Ishikawa (cell line): ENCODE results near the gene PRDX2.

Experiments
- CEBPB ChIP-seq: IDR thresholded peaks from 2 replicates; pipeline ENCODE4 v1.6.1; 2012
- CREB1 ChIP-seq: IDR thresholded peaks from 2 replicates; pipeline ENCODE4 v1.6.1; 2012; ENCODE audit warnings: low read depth
- EGR1 ChIP-seq: IDR thresholded peaks from 2 replicates; pipeline ENCODE4 v1.6.1; 2012
- EP300 ChIP-seq: IDR thresholded peaks from 2 replicates; pipeline ENCODE4 v1.6.1; 2012; ENCODE audit warnings: borderline replicate concordance
- FOXM1 ChIP-seq: IDR thresholded peaks from 2 replicates; pipeline ENCODE4 v1.6.1; 2012; ENCODE audit warnings: low read depth, borderline replicate concordance
- NFIC ChIP-seq: IDR thresholded peaks from 2 replicates; pipeline ENCODE4 v1.6.1; 2012
- RAD21 ChIP-seq: IDR thresholded peaks from 2 replicates; pipeline ENCODE4 v1.6.1; 2012; ENCODE audit warnings: low read depth
- TAF1 ChIP-seq: IDR thresholded peaks from 2 replicates; pipeline ENCODE4 v1.6.1; 2012; ENCODE audit warnings: low read depth, mild to moderate bottlenecking
- TCF12 ChIP-seq: IDR thresholded peaks from 2 replicates; pipeline ENCODE4 v1.6.1; 2012; ENCODE audit warnings: low read depth
- TEAD4 ChIP-seq: IDR thresholded peaks from 2 replicates; pipeline ENCODE4 v1.6.1; 2012
- YY1 ChIP-seq: IDR thresholded peaks from 2 replicates; pipeline ENCODE4 v1.6.1; 2012; ENCODE audit warnings: low read depth
- ZBTB7A ChIP-seq: IDR thresholded peaks from 2 replicates; pipeline ENCODE4 v1.6.1; 2012; ENCODE audit warnings: low read depth
- TF ChIP-seq, protein P1 (sequence below): IDR thresholded peaks from 2 replicates; pipeline ENCODE4 v1.6.1; 2012; ENCODE audit warnings: low read depth, mild to moderate bottlenecking
- TF ChIP-seq, protein P2 (sequence below): IDR thresholded peaks from 2 replicates; pipeline ENCODE4 v1.6.1; 2012
- TF ChIP-seq, protein P3 (sequence below): IDR thresholded peaks from 2 replicates; pipeline ENCODE4 v1.6.1; 2012

PRDX2 gene

DNA sequence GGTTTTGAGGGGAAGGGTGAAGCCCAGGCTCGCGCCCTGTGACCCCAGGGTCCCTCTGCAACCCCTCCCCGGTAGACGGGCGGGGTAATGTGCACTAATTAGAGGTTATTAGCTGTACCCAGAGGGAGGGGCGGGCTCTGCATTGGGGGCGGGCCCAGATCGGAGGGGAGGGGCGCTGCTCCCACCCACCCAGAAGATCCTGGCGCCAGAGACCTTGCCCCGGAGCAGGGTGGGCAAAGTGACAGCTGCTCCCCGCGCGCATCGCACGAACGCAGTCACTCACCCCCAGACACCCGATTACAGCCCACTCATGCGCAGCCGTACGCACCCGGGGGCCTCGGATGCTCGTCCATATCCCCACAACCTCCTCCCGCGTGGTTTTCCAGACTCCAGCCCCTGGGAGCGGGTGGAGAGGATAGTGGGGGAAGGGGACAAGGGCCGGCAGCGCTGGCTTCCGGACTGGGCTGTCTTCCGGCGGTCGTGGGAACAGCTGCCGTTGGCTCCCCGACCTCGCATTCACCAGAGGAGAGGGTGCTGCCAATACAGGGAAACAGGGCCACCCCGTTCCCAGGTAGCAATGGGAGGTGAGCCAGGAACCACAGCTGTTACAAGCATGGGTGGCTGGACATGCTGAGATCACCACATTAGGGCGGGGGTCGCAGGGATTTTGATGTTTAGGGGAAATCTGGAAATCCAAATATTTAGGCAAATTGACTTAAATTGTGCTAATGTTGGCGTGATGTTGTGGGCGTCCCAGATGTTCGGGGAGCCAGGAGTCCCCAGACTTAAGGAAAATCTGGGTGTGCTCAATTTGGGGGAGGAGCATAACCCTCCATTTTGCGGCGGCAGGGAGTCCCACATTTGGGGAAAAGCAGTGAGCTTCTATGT lies 23.3 kb downstream of the PRDX2 start:
- TF ChIP-seq EGR1 (no peak), TAF1 (0 out of 2 replicates have a peak, but pooled peaks have one; percentile 43), RAD21 (no peak; the same call in 1 of the 2 replicates), CREB1 (no peak), TCF12 (peak; percentile 70), TEAD4 (0 out of 2 replicates have a peak, but pooled peaks have one; percentile 24), ZBTB7A (no peak; the same call in 1 of the 2 replicates), EP300 (0 out of 2 replicates have a peak, but pooled peaks have one; percentile 32), NFIC (peak; percentile 78), CEBPB (no peak), YY1 (0 out of 2 replicates have a peak, but pooled peaks have one; percentile 14), FOXM1 (0 out of 2 replicates have a peak, but pooled peaks have one; percentile 29)
- TF ChIP-seq, protein P1, sequence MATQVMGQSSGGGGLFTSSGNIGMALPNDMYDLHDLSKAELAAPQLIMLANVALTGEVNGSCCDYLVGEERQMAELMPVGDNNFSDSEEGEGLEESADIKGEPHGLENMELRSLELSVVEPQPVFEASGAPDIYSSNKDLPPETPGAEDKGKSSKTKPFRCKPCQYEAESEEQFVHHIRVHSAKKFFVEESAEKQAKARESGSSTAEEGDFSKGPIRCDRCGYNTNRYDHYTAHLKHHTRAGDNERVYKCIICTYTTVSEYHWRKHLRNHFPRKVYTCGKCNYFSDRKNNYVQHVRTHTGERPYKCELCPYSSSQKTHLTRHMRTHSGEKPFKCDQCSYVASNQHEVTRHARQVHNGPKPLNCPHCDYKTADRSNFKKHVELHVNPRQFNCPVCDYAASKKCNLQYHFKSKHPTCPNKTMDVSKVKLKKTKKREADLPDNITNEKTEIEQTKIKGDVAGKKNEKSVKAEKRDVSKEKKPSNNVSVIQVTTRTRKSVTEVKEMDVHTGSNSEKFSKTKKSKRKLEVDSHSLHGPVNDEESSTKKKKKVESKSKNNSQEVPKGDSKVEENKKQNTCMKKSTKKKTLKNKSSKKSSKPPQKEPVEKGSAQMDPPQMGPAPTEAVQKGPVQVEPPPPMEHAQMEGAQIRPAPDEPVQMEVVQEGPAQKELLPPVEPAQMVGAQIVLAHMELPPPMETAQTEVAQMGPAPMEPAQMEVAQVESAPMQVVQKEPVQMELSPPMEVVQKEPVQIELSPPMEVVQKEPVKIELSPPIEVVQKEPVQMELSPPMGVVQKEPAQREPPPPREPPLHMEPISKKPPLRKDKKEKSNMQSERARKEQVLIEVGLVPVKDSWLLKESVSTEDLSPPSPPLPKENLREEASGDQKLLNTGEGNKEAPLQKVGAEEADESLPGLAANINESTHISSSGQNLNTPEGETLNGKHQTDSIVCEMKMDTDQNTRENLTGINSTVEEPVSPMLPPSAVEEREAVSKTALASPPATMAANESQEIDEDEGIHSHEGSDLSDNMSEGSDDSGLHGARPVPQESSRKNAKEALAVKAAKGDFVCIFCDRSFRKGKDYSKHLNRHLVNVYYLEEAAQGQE = no peak
- TF ChIP-seq, protein P2, sequence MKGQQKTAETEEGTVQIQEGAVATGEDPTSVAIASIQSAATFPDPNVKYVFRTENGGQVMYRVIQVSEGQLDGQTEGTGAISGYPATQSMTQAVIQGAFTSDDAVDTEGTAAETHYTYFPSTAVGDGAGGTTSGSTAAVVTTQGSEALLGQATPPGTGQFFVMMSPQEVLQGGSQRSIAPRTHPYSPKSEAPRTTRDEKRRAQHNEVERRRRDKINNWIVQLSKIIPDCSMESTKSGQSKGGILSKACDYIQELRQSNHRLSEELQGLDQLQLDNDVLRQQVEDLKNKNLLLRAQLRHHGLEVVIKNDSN = 0 out of 2 replicates have a peak, but pooled peaks have one; percentile 21
- TF ChIP-seq, protein P3, sequence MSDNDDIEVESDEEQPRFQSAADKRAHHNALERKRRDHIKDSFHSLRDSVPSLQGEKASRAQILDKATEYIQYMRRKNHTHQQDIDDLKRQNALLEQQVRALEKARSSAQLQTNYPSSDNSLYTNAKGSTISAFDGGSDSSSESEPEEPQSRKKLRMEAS = peak; percentile 73; the same call in 1 of the 2 replicates

DNA sequence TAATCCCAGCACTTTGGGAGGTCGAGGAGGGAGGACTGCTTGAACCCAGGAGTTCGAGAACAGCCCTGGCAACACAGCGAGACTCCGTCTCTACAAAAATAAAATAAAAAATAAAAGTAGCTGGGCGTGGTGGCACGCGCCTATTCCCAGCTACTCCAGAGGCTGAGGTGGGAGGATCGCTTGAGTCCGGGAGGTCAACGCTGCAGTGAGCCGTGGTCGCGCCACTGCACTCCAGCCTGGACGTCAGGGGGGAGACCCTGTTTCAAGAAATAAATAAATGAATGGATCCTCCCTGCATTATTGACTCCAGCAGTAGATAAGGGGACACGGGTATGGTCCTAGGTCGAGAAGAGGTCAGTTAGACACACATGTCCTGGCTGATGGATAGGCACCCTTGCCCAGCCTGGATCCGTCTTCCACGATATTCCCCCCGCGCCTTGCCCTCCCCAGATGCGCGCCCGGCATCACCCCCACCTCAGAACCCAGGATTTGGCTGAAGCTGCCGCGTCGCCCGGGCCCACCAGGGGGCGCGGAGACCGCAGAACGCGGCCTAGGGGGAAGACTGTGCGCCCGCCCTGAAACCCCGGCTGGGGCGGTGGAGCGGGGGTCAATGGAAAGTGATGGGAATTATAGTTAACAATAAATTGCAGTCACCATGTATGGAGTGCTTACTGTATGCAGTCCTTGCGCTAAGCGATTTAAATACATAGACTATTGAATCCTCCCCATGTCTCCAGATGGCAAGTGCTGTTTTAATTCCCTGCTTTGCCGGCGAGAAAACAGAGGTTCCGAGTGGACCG lies 24.2 kb downstream of the PRDX2 start:
- TF ChIP-seq, protein P1 = no peak
- no peak for TF ChIP-seq NFIC
- no peak for TF ChIP-seq TAF1
- 0 out of 2 replicates have a peak, but pooled peaks have one; percentile 38 for TF ChIP-seq EP300
- peak; percentile 59; the same call in 1 of the 2 replicates for TF ChIP-seq ZBTB7A
- peak; percentile 31; the same call in 1 of the 2 replicates for TF ChIP-seq TEAD4
- TF ChIP-seq YY1 = no peak
- TF ChIP-seq CEBPB = no peak
- no peak for TF ChIP-seq EGR1
- no peak for TF ChIP-seq CREB1
- TF ChIP-seq, protein P2 = no peak
- TF ChIP-seq TCF12 = no peak; the same call in 1 of the 2 replicates
- TF ChIP-seq, protein P3 = no peak
- TF ChIP-seq RAD21 = peak; percentile 84
- no peak for TF ChIP-seq FOXM1

DNA sequence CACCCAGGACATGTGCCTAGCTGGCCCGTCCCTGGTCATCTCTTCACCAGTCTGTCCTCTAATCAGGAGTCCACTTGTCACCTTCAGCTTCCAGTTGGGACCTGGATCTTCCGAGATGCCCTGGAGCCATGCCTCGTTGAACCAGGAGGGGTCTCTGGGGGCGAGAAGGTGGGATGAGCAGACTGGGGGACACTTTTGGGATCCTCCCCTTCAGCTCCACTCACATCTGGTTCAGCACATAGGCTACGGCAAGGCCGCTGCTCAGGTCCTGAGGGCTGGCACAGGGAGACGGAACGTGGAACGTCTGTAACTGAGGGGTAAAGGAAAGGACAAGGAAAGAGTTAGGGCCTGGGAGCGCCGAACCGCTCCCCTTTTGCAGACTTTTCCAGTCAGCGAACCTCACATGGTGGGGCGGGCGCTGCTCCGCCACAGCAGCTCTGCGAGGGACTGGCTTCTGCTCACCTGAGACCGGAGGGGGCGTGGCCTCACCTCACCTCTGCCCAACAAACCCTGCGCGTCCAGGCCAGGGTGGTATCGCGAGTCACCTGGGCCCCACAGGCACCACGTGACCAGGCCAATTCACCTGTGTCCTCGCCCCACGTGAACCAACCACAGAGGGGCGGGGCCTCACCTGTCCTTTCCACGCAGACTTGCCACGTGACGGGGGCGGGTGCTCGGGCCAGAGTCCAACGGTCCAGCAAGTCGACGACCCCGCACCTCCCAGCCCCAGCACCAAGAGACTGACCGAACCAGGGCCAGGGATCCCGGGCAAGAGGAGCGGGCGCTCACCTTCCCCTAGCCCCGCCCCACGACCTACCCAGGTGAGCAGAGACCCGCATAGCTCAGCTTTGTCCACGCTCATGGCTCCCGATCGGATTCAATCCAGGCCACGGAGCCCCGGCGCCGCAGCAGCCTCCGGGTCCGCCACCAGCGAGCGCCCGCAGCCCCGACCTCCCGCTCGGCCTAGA lies 26.7 kb downstream of the PRDX2 start, which contains the start of gene HOOK2:
TSS of gene HOOK2 (minus strand) at position 965 of the 968 bp plus-strand sequence. CDS start at position 862, 103 bp downstream.
- TF ChIP-seq EGR1 (no peak), FOXM1 (no peak), NFIC (0 out of 2 replicates have a peak, but pooled peaks have one; percentile 24), TEAD4 (peak; percentile 2; the same call in 1 of the 2 replicates), CEBPB (no peak), YY1 (peak; percentile 69), TAF1 (no peak; the same call in 1 of the 2 replicates), ZBTB7A (no peak; the same call in 1 of the 2 replicates), TCF12 (no peak; the same call in 1 of the 2 replicates), CREB1 (no peak), RAD21 (no peak), EP300 (0 out of 2 replicates have a peak, but pooled peaks have one; percentile 5)
- TF ChIP-seq, protein P1 = no peak
- TF ChIP-seq, protein P3 = peak; percentile 95
- TF ChIP-seq, protein P2 = peak; percentile 100
